Thyroid gland (tissue), 4 donors: ENCODE results near the gene CD36. TPM values are rescaled to one million over a fixed set of nuclear protein-coding genes. Genes with fewer than 3 reads are reported as not detected.

Experiments used
- DNase-seq, 2 donors: peaks; one replicate each; pipeline ENCODE4 v3.0.0-alpha.2; 2019
- H3K27ac ChIP-seq, 3 donors: fragments of 200-600 bp; sonication (generic); 1 replicate in 2 of 3; 2 replicates in 1 of 3; pipeline ENCODE4 v1.5.1; 2016 to 2019; ENCODE audit warnings: mild to moderate bottlenecking in 1 of 3, moderate library complexity in 1 of 3
- H3K27me3 ChIP-seq: fragments of 200-600 bp; sonication (generic); one replicate; pipeline ENCODE4 v1.5.1; 2019
- H3K36me3 ChIP-seq, 2 donors: fragments of 200-600 bp; sonication (generic); one replicate each; pipeline ENCODE4 v1.5.1; 2016 to 2019
- H3K4me1 ChIP-seq, 2 donors: fragments of 200-600 bp; sonication (generic); one replicate each; pipeline ENCODE4 v1.5.1; 2017 to 2019
- H3K4me3 ChIP-seq, 3 donors: fragments of 200-600 bp; sonication (generic); replicated peaks in 1 of 3; 1 replicate in 2 of 3; 2 replicates in 1 of 3; pipeline ENCODE4 v1.5.1; 2016; ENCODE audit warnings: mild to moderate bottlenecking in 1 of 3
- H3K9me3 ChIP-seq: fragments of 200-600 bp; sonication (generic); one replicate; pipeline ENCODE4 v1.5.1; 2017
- POLR2A ChIP-seq, 2 donors: fragments of 450-650 bp; IDR thresholded peaks; one replicate each; pipeline ENCODE4 v1.6.1; 2017; ENCODE audit warnings: antibody characterized with exemption in 2 of 2, mild to moderate bottlenecking in 2 of 2, moderate library complexity in 1 of 2
- WGBS, 2 donors: methylation state at CpG; one replicate each; pipeline ENCODE4 v1.1.5; 2017; 5-methylcytosine and 5-hydroxymethylcytosine counted together
- intact Hi-C: fragments of 100-400 bp; cut with DNase I; formaldehyde crosslinking; loops from one replicate; pipeline ENCODE4 v1.15.1; 2023
- small RNA-seq: library from RNA; depleted of rRNA; stranded (forward); fragments of <200 nt; gene quantifications from one replicate; pipeline ENCODE3, GENCODE V24; 2016
- total RNA-seq, 4 donors: library from RNA; depleted of rRNA; stranded (reverse); fragments of >200 nt; gene quantifications; one replicate each; pipeline ENCODE4 v1.2.3, GENCODE V29; 2016
- TF ChIP-seq, protein P1 (sequence below), 6 experiments: fragments of 200-600 bp in 3 of 6; fragments of 450-650 bp in 3 of 6; sonication (generic) in 3 of 6; IDR thresholded peaks; one replicate each; pipeline ENCODE4 v1.5.1; 2016 to 2019; ENCODE audit warnings: antibody characterized with exemption in 6 of 6, mild to moderate bottlenecking in 2 of 6, inconsistent platforms in 1 of 6, moderate library complexity in 1 of 6

Gene CD36
- total RNA-seq, 4 donors from 2014 or later, result 137 to 244 (median 155) TPM

DNA sequence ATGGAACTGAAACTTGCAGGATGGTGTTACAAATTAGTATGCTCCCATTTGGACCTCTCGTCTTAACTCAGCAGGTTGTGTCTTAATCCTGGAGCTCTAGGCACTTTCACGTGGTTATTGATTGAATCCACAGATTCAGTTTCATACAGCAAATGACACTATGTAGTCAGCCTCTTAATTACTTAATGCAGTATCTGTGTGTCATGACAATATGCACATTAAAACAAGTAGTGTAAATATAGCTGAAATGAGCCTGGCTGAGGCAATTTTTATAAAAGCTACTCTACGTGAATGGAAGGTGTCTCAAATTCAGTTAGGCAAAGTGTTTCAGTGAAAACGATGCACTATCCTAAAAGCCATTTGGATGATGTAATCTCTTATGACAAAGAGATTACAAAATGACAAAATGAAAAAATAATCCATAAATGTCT, 86.8 kb downstream of the CD36 start:
- Histone ChIP-seq H3K27ac (peak overlapping the region in 1 of 3 donors; percentile 70), H3K9me3 (no peaks in the 10 kb centered on the region), H3K4me1 (peaks cover 8 to 25% of the 10 kb centered on the region in 2 donors), H3K36me3 (no peaks in the 10 kb centered on the region), H3K4me3 (no peak overlapping the region), H3K27me3 (no peaks in the 10 kb centered on the region)
- intact Hi-C loops, result no loop called here
- TF ChIP-seq, protein P1, sequence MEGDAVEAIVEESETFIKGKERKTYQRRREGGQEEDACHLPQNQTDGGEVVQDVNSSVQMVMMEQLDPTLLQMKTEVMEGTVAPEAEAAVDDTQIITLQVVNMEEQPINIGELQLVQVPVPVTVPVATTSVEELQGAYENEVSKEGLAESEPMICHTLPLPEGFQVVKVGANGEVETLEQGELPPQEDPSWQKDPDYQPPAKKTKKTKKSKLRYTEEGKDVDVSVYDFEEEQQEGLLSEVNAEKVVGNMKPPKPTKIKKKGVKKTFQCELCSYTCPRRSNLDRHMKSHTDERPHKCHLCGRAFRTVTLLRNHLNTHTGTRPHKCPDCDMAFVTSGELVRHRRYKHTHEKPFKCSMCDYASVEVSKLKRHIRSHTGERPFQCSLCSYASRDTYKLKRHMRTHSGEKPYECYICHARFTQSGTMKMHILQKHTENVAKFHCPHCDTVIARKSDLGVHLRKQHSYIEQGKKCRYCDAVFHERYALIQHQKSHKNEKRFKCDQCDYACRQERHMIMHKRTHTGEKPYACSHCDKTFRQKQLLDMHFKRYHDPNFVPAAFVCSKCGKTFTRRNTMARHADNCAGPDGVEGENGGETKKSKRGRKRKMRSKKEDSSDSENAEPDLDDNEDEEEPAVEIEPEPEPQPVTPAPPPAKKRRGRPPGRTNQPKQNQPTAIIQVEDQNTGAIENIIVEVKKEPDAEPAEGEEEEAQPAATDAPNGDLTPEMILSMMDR (IDR thresholded peaks at IDR 0.05), result no peak
- TF ChIP-seq POLR2A (IDR thresholded peaks at IDR 0.05), result no peak
- WGBS, 2 donors, result 86 to 91% methylated on average over 4 of the region's 4 CpGs
- DNase-seq, result no peak

Small RNA genes within 50 kb of the gene (small RNA-seq; reads per million reads assigned to genes)
- not detected for gene AC073850.1

Other genes with a start within 250 kb of the CD36 start
- gene GNAT3, start 126.6 kb upstream of the CD36 start, total RNA-seq, result not detected